HG03196 (cell line): Measurements from ENCODE around the gene NGRN.

Source experiments
- ATAC-seq: cut with Tn5 transposase; IDR thresholded peaks from one replicate; pipeline ENCODE4 v1.9.1; 2021; ENCODE audit not compliant: unreplicated experiment

The NGRN gene

GRCh38 chr15:90265271-90266060 is at the start of gene NGRN:
Gene NGRN, plus strand, starts transcription at chr15:90265672. Its CDS starts 41 bp downstream, at chr15:90265713.
- ATAC-seq = peak; percentile 83

- ATAC-seq = no peak
These were observed 47.6 kb upstream of the NGRN start for GRCh38 chr15:90217671-90218394.

- no peak for ATAC-seq
These were observed 45.9 kb upstream of the NGRN start for GRCh38 chr15:90219421-90220141.

- no peak for ATAC-seq
These were observed 44.1 kb upstream of the NGRN start for GRCh38 chr15:90221246-90221900.

GRCh38 chr15:90222547-90222946 is 42.9 kb upstream of the NGRN start:
- no peak for ATAC-seq

GRCh38 chr15:90223441-90224165 is 41.9 kb upstream of the NGRN start:
- no peak for ATAC-seq

- no peak for ATAC-seq
These were observed 40.4 kb upstream of the NGRN start for GRCh38 chr15:90225047-90225446.

GRCh38 chr15:90225504-90226234 is 39.8 kb upstream of the NGRN start:
- ATAC-seq = no peak

- ATAC-seq = no peak
These were observed 38.1 kb upstream of the NGRN start for GRCh38 chr15:90227336-90227735.

- no peak for ATAC-seq
These were observed 37.4 kb upstream of the NGRN start for GRCh38 chr15:90227816-90228772.

- no peak for ATAC-seq
These were observed 36.5 kb upstream of the NGRN start for GRCh38 chr15:90228960-90229359.

- ATAC-seq = no peak
These were observed 35.4 kb upstream of the NGRN start for GRCh38 chr15:90230071-90230494.

GRCh38 chr15:90230610-90231009 is 34.9 kb upstream of the NGRN start:
- no peak for ATAC-seq

- ATAC-seq = no peak
These were observed 34.1 kb upstream of the NGRN start for GRCh38 chr15:90231028-90232017.

- no peak for ATAC-seq
These were observed 33.3 kb upstream of the NGRN start for GRCh38 chr15:90232196-90232595.

- no peak for ATAC-seq
These were observed 32.5 kb upstream of the NGRN start for GRCh38 chr15:90232941-90233386.

GRCh38 chr15:90233387-90234095 is 31.9 kb upstream of the NGRN start, which contains the start of gene CIB1:
Gene CIB1, minus strand, starts transcription at chr15:90233941. Its CDS starts 56 bp downstream, at chr15:90233885.
- peak; percentile 79 for ATAC-seq
